Left lung (tissue), 10 donors: Measurements from ENCODE around the gene EFNA4. TPM values are rescaled to one million over a fixed set of nuclear protein-coding genes. Genes with fewer than 3 reads are reported as not detected.

Source experiments
- ATAC-seq: fragments of 200-7000 bp; cut with Tn5 transposase; one replicate; pipeline ENCODE4 v1.9.1; 2020; ENCODE audit warnings: moderate library complexity
- DNase-seq, 4 donors: peaks; one replicate each; pipeline ENCODE4 v3.0.0-alpha.2; 2013 to 2020
- H3K27ac ChIP-seq, 2 donors: fragments of 200-600 bp; sonication (generic) in 1 of 2; one replicate each; pipeline versions ENCODE4 v1.5.0 to v1.8.0; 2020 to 2021
- H3K27me3 ChIP-seq, 2 donors: fragments of 200-600 bp; sonication (generic) in 1 of 2; one replicate each; pipeline versions ENCODE4 v1.5.0 to v1.8.0; 2020 to 2021
- H3K36me3 ChIP-seq, 2 donors: fragments of 200-600 bp; sonication (generic) in 1 of 2; one replicate each; pipeline versions ENCODE4 v1.5.0 to v1.8.0; 2020 to 2021
- H3K4me1 ChIP-seq, 2 donors: fragments of 200-600 bp; one replicate each; pipeline ENCODE4 v1.8.0; 2021
- H3K4me3 ChIP-seq, 2 donors: fragments of 200-600 bp; sonication (generic) in 1 of 2; one replicate each; pipeline versions ENCODE4 v1.5.0 to v1.8.0; 2020 to 2021; ENCODE audit warnings: mild to moderate bottlenecking in 1 of 2
- H3K9me3 ChIP-seq, 2 donors: fragments of 200-600 bp; sonication (generic) in 1 of 2; one replicate each; pipeline versions ENCODE4 v1.5.0 to v1.8.0; 2020 to 2021
- CTCF ChIP-seq, 2 donors: fragments of 200-600 bp; sonication (generic) in 1 of 2; IDR thresholded peaks; one replicate each; pipeline versions ENCODE4 v1.5.0 to v1.8.0; 2021; ENCODE audit warnings: antibody characterized with exemption in 2 of 2
- intact Hi-C, 2 donors: fragments of 100-400 bp; cut with DNase I; formaldehyde crosslinking; loops; one replicate each; pipeline versions ENCODE4 v1.11.2 to v1.14.2; 2022
- polyA plus RNA-seq, 6 donors: library from polyadenylated mRNA; unstranded; fragments of 120-200 nt; gene quantifications; one replicate each; pipeline ENCODE4 v1.2.1, GENCODE V29; 2013; ENCODE audit not compliant: insufficient read length in 6 of 6
- total RNA-seq, 2 donors: library from RNA; stranded (reverse); fragmentation: NEBNext Ultra II Directional; extraction: Animal tissue kit (Norgen Biotek cat#: 25700); gene quantifications; one replicate each; pipeline ENCODE4 v1.2.1, GENCODE V29; 2021
- donor health status: DM: no; HTN: yes; CAD: no.
- donor health status: DM: no; HTN: no; CAD: no.

EFNA4 gene
- total and polyA plus RNA-seq, 8 donors, result 8.6 to 23.1 (median 21.8) TPM

- intact Hi-C loops, result no loop called here
- Histone ChIP-seq H3K36me3 (no peaks in the 10 kb centered on the region), H3K4me3 (no peak overlapping the region), H3K4me1 (peaks cover 0 to 22% of the 10 kb centered on the region in 2 donors), H3K27ac (no peak overlapping the region), H3K27me3 (no peaks in the 10 kb centered on the region), H3K9me3 (no peaks in the 10 kb centered on the region)
- ATAC-seq (no peak), DNase-seq (peak in 1 of 4 donors; percentile 72)
- TF ChIP-seq CTCF (IDR thresholded peaks at IDR 0.05), result no peak
These were observed 30.7 kb upstream of the EFNA4 start for GRCh38 chr1:155032886-155033285.

GRCh38 chr1:155033524-155033923 is 30.0 kb upstream of the EFNA4 start, which contains the start of the genes DCST1 and DCST2:
Gene DCST1 (plus strand): TSS chr1:155033824. CDS start chr1:155034037, 213 bp downstream.
Gene DCST2 (minus strand): TSS chr1:155033781. CDS start chr1:155033701, 80 bp downstream.
- Histone ChIP-seq H3K9me3 (no peaks in the 10 kb centered on the region), H3K36me3 (no peaks in the 10 kb centered on the region), H3K27ac (no peak within 1 kb of the TSS), H3K4me1 (peaks cover 0 to 24% of the 10 kb centered on the region in 2 donors), H3K4me3 (no peak within 1 kb of the TSS), H3K27me3 (no peaks in the 10 kb centered on the region)
- ATAC-seq, result no peak
- intact Hi-C loops, result no loop called here
- no peak for DNase-seq
- TF ChIP-seq CTCF (IDR thresholded peaks at IDR 0.05), result no peak

GRCh38 chr1:155034318-155035208 is 29.0 kb upstream of the EFNA4 start:
- DNase-seq, result peak in 1 of 4 donors; percentile 62
- no peak for TF ChIP-seq CTCF (IDR thresholded peaks at IDR 0.05)
- Histone ChIP-seq H3K27ac (no peak overlapping the region), H3K9me3 (no peaks in the 10 kb centered on the region), H3K4me3 (no peak overlapping the region), H3K36me3 (no peaks in the 10 kb centered on the region), H3K4me1 (peaks cover 0 to 28% of the 10 kb centered on the region in 2 donors), H3K27me3 (no peaks in the 10 kb centered on the region)
- intact Hi-C loops, result no loop called here
- no peak for ATAC-seq

- no peaks in the 10 kb centered on the region for H3K27me3 ChIP-seq
- no peaks in the 10 kb centered on the region for H3K9me3 ChIP-seq
- no peak for DNase-seq
- no peak overlapping the region for H3K27ac ChIP-seq
- H3K36me3 ChIP-seq, result no peaks in the 10 kb centered on the region
- H3K4me1 ChIP-seq, result peaks cover 0 to 28% of the 10 kb centered on the region in 2 donors
- no peak for ATAC-seq
- TF ChIP-seq CTCF (IDR thresholded peaks at IDR 0.05), result no peak
- no peak overlapping the region for H3K4me3 ChIP-seq
- intact Hi-C loops, result no loop called here
These were observed 27.6 kb upstream of the EFNA4 start for GRCh38 chr1:155035936-155036335.

GRCh38 chr1:155037043-155037442 is 26.5 kb upstream of the EFNA4 start:
- H3K27me3 ChIP-seq, result no peaks in the 10 kb centered on the region
- H3K4me3 ChIP-seq, result no peak overlapping the region
- H3K4me1 ChIP-seq, result peaks cover 0 to 28% of the 10 kb centered on the region in 2 donors
- no peaks in the 10 kb centered on the region for H3K9me3 ChIP-seq
- no peak for DNase-seq
- peak; percentile 35 for ATAC-seq
- no peak overlapping the region for H3K27ac ChIP-seq
- no peak for TF ChIP-seq CTCF (IDR thresholded peaks at IDR 0.05)
- intact Hi-C loops, result no loop called here
- H3K36me3 ChIP-seq, result no peaks in the 10 kb centered on the region
